Stimulated activated CD8-positive, alpha-beta memory T cell treated with anti-CD3 and anti-CD28 coated beads, Interleukin-2, amount 100 ng/mL, for 1 hour (primary cell): ENCODE results near the gene SLC1A6.
"Not testable (repeated sequence)": the region's sequence is repeated elsewhere in the genome, so short reads cannot be mapped to it uniquely, and the experiment has no call there.

Source experiments
- DNase-seq, 2 donors: peaks; one replicate each; pipeline ENCODE4 v3.0.0-alpha.2; 2020; ENCODE audit warnings: low read depth in 2 of 2

Gene SLC1A6

DNA sequence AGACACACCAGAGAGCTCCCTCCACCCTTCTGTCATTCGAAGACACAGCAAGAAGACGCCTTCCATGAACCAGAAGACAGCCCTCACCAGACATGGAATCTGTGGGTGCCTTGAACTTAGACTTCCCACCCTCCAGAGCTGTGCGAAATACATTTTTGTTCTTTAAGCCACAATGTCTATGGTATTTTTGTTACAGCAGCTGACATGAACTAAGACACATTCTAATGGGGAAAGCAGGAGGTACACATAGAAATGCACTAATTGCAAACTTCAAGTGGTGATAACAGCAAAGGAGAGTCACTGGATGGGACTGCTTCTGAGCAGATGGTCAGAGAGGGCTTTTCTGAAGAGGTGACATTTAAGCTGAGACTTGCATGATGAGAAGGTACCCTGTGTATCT is 22.2 kb downstream of the SLC1A6 start:
- DNase-seq, result no peak

DNA sequence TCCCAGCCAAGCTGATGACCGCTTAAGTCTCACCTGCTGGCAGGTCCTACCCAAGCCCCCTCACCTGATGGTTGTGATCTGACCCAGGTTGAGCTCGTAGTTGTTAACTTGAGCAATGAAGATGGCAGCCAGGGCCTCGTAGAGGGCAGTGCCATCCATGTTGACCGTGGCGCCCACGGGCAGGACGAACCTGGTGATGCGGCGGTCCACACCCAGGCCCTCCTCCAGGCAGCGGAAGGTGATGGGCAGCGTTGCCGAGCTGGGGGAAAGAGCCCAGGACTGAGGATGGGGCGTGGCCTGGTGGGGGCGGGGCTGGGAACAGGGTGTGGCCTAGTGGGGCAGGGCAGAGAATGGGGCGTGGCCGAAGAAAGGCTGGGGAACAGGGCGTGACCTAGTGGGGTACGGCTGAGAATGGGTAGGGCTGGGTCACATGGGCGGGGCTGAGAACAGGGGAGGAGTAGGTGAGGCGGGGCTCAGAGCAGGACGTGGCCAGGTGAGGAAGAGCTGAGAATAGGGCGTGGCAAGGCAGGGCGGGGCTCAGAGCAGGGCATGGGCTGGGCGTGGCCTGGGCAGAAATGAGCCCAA is 25.5 kb downstream of the SLC1A6 start:
- DNase-seq, result no peak

DNA sequence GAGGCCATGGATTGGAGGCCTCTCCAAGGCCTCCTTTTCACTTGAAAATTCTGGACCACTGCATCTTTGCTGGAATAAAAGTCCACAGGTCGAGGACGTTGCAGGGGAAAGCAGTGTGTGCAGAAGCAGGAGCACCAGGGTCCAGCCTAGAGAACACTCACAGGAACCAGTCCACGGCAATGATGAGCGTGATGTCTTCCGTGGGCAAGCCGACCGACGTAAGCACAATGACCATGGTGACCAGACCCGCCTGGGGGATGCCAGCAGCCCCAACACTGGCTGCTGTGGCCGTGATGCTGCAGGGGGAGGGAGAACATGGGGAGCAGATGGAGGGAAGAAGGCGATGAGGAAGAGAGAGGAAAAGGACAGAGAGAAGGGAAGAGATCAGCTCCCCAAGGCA is 26.9 kb downstream of the SLC1A6 start:
- DNase-seq, result no peak

DNA sequence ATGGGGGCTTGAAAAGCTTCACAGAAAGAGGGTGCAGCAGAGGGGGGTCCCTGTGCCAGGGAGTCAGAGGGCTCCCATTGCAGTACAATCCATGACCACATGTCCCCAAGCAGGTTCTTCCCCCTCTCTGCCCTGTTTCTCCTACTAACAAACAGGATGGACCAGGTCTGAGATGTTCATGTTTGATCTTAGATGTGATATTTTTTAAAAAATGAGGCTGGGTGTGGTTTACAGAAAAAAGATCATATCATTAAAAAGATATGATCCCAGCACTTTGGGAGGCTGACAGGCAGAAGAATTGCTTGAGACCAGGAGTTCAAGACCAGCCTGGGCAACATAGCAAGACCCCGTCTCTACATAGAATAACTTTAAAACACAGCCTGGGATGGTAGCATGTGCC is 29.2 kb downstream of the SLC1A6 start:
- no peak for DNase-seq

DNA sequence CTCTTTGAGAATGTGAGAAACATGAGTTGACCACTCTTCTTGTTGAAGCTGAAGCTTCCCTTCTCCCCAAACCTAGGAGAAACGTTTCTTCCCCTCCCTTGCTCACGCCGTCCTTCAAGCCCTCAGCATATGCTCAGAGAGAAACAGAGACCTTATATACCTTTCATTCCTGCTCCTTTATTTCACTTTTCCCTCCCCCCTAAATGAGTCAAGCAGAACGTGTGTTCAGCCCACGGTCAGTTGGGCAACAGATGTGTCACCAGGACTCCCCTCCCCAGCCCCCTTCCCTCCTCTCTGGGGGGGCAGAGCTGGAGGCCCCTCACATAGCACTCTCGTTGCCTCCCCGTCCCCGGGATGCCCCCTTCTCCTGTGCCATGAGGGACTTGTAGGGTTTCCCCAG is 29.8 kb downstream of the SLC1A6 start:
- no peak for DNase-seq

DNA sequence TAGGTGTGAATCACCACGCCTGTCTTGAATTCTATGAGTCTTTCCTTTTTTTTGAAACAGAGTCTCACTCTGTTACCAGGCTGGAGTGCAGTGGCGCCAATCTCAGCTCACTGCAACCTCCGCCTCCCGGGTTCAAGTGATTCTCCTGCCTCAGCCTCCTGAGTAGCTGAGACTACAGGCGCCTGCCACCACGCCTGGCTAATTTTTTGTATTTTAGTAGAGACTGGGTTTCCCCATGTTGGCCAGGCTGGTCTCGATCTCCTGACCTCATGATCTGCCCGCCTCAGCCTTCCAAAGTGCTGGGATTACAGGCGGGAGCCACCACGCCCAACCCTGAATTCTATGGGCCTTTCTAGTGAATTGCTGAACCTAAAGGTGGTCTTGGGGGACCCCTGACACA is 30.3 kb downstream of the SLC1A6 start:
- DNase-seq, result not testable (repeated sequence)

DNA sequence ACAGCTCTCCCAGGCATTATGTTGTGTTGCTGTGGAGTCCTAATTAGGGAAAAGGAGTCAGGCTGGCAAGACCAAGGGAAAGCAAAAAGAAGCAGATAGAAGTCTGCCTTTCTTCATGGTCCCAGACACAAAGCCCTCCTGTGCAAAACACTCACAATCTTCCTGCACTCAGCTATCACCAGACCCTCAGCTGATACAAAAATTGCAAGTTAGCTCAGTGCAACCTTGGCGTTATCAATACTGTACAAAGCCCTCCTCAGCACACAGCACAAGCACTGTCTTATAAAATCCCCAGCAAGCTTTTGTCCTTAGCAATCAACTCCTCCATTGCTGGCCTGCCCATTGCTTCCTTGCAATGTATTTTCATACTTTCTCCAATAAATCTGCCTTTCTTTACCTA is 35.2 kb downstream of the SLC1A6 start:
- no peak for DNase-seq

DNA sequence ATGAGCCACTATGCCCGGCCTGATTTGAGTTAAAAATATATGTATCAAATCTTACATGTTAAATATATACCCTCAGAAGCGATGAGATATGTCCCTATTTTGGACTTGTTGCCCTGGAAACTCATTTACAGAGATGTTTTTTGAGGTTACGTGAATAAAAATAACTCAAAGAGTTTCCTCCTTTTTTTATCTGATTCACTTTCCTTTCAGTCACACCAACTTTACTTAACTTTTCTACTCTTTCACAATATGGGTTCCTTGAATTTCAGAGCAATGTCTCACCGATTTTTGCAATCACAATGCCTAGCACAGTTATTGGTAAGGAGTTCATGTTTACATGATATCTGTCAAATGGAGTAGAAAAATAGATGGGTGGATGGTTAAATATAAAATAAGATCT is 36.1 kb downstream of the SLC1A6 start:
- no peak for DNase-seq

DNA sequence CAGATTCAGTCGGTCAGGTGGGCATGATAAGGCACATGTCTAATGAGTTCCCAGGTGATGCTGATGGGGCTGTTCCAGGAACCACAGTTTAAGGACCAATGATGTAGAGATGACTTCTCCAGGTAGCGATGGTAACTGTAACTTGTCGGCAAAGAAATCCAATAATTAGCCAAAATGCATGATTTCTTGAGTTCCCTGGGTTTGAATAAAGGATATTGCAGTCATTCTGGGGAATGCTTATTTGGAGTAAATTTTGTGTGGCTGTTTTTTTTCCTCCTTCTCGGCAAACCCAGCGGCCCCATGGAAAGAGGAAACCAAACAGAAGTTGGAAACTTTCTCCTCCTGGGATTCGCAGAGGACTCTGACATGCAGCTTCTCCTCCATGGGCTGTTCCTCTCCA is 38.5 kb downstream of the SLC1A6 start, which contains the start of gene OR7C2:
OR7C2 (plus strand) TSS at position 301 of the 400 bp plus-strand sequence; CDS start at position 301, 0 bp downstream.
- no peak for DNase-seq

DNA sequence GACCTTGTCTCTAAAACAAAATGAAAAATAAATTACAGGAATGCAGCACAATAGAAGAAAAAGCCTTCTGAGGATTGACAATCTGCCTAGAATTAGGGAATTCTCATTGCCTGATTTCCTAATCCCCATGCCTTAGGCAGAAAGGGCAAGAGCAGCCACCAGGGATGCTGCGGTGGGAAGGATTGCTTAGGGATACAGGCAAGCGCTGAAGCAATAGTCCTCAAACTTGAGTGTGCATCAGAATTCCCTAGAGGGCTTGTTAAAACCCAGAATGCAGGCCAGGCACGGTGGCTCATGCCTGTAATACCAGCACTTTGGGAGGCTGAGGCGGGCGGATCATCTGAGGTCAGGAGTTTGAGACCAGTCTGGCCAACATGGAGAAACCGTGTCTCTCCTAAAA is 39.4 kb downstream of the SLC1A6 start:
- no peak for DNase-seq

DNA sequence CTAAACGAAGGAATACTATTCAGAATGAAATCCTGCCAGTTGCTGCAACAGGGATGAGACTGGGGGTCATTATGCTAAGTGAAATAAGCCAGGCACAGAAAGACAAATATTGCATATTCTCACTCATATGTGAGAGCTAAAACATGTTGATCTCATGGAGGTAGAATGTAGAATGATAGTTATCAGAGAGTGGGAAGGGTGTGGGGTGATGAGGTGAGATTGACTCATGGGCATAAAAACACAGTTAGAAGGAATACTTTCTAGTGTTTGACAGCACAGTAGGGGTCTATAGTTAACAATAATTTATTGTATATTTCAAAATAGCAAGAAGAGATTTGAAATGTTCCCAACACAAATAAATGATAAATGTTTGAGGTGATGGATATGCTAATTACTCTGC is 46.2 kb downstream of the SLC1A6 start:
- no peak for DNase-seq

DNA sequence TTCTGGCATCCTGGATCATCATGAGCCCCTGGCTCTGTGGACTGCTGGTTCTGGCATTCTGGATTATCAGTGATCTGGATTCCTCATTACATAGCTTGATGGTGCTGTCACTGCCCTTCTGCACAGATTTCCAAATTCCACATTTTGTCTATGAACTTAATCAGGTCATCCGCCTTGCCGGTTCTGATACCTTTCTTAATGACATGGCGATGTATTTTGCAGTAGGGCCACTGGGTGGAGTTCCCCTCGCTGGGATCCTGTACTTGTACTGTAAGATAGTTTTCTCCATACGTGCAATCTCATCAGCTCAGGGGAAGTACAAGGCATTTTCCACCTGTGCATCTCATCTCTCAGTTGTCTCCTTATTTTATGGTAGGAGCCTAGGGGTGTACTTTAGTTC is 62.8 kb downstream of the SLC1A6 start:
- DNase-seq, result no peak

DNA sequence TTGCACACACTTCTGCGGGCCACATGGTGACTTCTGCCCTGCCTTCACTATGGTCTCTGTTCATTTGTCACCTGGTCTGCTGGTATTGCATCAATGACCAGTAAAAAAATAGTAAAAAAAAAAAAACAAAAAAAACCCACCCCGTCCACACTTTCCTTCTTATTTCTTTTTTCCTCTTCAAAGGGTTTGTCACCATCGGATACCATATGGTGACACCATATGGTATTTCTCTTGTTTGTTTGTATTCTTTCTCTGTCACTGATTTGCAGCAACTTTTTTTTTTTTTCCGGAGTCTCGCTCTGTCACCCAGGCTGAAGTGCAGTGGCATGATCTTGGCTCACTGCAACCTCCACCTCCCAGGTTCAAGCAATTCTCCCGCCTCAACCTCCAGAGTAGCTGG is 64.5 kb downstream of the SLC1A6 start:
- no peak for DNase-seq

DNA sequence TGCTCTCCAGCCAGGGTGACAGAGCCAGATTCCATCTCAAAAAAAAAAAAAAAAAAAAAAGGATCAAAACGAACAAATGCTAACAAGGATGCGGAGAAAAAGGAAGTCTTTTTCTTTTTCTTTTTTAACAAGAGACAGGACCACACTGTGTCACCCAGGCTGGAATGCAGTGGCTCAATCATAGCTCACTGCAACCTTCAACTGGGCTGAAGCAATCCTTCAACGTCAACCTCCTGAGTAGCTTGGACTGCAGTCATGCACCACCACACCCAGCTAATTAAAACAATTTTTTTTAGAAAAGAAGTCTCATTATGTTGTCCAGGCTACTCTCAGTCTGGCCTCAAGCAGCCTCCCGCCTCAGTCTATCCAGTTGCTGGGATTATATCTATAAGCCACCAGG is 73.0 kb downstream of the SLC1A6 start:
- no peak for DNase-seq

DNA sequence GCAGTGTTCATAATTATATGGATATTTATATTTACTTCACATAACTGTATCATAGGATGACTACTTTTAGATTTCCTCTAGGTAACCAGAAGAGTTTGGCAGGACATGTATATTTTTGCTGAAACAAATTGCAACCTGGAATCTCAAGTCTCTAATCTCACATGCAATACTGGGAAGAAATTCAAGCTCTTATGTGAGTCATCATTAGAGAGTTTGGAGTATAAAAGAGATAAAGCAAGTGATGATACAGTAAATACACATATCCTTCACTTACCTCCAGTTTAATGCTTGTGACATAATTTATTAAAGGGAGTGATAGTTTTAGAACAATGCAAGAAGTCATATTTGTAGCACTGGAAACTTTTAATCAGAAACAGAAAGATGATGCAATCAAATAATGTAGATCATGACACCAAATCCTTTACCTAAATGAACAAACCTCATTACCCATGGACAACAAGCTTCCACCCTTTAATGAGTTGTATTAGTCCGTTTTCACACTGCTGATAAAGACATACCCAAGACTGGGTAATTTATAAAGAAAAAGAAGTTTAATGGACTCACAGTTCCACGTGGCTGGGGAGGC is 77.9 kb downstream of the SLC1A6 start:
- no peak for DNase-seq
